Vagina (tissue), 2 donors: Measurements from ENCODE around the gene PLPPR2.
A peak's percentile ranks its signal among the peaks of the same experiment; 100 is the strongest.

Source experiments
- CTCF ChIP-seq, 3 experiments: fragments of 450-650 bp in 2 of 3; fragments of 200-600 bp in 1 of 3; sonication (generic) in 1 of 3; IDR thresholded peaks; one replicate each; pipeline ENCODE4 v1.5.1; 2017 to 2019; ENCODE audit warnings: antibody characterized with exemption in 3 of 3, mild to moderate bottlenecking in 2 of 3, moderate library complexity in 2 of 3
- POLR2AphosphoS5 ChIP-seq, 2 donors: sonication (generic); formaldehyde crosslinking; IDR thresholded peaks; one replicate each; pipeline ENCODE4 v1.9.0; 2017; ENCODE audit warnings: antibody characterized with exemption in 2 of 2, mild to moderate bottlenecking in 2 of 2, low read depth in 1 of 2; ENCODE audit not compliant: insufficient read depth in 1 of 2

GRCh38 chr19:11355160-11356073 is at the start of gene PLPPR2:
- TF ChIP-seq CTCF (IDR thresholded peaks at IDR 0.05) (no peak), POLR2AphosphoS5 (IDR thresholded peaks at IDR 0.05; ENCODE audit: insufficient read depth in 1 of 2, low read depth in 1 of 2) (peak; percentile 45 to 60)
